HG03280 (cell line): ENCODE measurements around the gene TNS1.

ENCODE experiments used
- ATAC-seq: cut with Tn5 transposase; IDR thresholded peaks from one replicate; pipeline ENCODE4 v1.9.1; 2021; ENCODE audit warnings: mild to moderate bottlenecking, moderate library complexity; ENCODE audit not compliant: unreplicated experiment

The TNS1 gene

DNA sequence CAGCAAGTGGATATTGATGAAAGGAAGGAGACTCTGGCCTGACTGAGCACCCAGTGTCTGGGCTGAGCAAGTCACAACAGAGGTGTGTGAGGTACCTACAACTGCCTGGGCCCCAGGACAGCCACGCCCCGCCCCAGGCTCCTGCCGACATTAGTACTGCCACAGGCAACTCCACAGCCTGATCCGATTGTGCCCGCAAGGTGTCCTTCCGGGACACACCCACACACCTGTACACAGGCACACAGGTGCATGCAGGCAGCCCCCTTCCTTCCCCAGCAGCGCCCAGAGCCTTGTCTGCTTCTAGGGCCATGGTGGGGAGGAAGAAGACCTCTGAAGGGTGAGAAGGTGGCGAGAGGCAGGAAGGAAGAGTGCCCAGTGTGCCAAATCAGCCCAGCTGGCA lies 83.6 kb downstream of the TNS1 start:
- ATAC-seq, result no peak

DNA sequence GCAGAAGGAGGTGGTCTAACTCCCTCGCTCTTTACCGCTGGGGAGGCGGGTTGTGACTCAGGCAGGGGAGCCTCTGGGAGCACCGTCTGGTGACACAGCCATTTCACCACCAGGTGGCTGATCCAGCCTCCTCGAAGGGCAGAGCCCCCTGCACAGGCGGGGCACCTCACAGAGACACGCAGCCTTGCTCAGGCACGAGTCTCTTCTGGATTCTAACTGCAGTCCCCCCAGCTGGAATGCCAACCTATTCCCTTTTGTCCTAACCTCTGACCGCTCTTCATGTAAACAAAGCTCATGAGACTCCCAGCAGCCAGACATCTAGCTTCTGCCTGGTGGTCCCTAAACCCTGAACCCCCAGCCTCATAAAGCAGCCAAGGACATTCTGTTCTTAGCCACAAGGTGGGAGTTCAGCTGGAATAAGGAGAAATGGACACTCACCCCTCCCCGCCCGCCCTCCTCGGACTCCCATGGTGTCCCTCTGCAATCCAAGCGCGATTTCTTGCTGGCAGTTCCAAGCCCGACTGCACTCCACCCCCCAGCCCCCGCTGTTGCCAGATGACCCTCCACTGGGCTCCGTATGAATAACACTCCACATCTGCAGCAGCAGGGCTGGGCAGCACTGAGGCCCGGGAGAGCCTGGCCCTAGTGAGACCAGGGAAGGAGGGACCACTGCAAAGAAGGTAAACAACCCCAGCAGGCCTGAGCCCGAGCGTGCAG lies 84.3 kb downstream of the TNS1 start:
- ATAC-seq, result no peak

GRCh38 chr2:217916504-217917254 lies 86.1 kb downstream of the TNS1 start:
- ATAC-seq, result no peak

DNA sequence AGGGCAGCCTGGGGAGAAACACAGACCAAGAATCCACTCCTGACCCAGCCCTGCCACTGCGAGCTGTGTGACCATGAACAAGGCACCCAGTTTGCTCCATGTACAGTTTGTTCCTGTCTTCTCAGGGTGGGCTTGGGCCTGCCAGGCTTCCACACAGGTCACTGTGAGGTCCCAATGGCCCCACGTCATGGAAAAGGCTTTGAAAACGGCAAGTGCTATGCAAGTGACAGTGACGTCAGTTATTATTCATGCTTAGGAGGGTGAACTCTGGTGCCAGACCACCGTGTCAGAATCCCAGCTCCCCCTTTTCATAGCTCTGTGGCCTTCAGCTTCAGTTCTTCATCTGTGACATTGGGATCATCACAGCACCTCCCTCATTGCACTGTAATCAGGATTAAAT lies 87.1 kb downstream of the TNS1 start:
- no peak for ATAC-seq

GRCh38 chr2:217914878-217915277 lies 87.9 kb downstream of the TNS1 start:
- ATAC-seq, result no peak

GRCh38 chr2:217914078-217914477 lies 88.7 kb downstream of the TNS1 start:
- no peak for ATAC-seq

DNA sequence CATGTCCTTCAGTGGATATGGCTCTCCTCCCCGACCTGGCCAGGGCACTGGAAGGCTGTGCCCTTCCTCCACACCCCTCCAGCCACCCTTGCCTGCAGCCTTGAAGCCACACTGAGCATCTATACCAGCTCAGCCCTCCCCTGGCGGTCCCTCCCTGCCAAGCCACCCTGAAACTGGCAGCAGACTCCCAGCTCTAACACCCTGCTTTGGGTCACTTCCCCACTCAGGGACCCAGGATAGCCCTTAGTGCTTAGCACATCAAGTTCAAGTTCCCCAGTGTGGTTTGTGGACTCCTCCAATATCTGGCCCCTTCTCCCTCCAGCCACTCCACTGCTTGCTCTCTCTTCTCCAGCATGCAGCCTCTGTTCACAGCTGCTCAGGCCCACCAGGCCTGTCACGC lies 89.4 kb downstream of the TNS1 start:
- no peak for ATAC-seq

GRCh38 chr2:217912098-217913024 lies 90.4 kb downstream of the TNS1 start:
- ATAC-seq, result no peak

DNA sequence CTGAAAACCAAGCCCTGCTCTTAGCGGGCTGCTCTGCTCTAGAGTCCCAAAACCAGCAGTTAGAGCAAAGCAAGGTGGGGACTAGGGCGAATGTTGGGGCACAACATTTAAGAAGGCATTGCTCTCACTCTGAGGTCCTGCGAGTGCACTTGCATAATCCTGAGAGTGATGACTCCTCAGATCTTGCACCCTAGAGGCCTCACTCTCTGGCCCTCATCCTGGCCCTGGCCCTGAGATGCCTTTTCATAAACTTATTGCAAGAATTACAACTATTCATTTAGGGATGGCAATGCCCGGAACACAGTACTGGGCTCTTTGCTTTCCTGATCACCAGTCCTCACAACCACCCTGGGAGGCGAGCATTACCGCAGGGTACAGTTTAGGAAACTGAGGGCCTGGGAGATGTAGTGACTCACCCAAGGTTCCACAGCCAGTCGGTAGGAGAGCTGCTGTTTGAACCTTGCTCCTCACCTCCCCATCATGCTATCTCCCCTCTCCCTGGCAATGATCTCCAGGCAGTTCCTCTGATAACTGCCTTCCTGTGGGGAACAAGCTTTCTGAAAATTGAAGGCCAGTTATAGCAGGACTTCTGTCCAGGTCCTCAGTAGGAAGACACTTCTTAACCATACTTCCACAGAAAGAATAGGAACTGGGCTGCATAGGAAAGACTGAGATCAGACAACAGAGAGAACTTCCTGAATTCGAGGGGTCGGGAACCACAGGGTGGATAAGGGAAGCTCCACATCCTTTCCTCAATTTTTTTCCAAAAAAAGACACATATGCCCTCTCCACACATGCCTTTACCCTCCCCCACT lies 91.3 kb downstream of the TNS1 start:
- ATAC-seq, result no peak

- no peak for ATAC-seq
Measured at GRCh38 chr2:217910875-217911212, 92.0 kb downstream of the TNS1 start.

- no peak for ATAC-seq
Measured at GRCh38 chr2:217909156-217909820, 93.5 kb downstream of the TNS1 start.

DNA sequence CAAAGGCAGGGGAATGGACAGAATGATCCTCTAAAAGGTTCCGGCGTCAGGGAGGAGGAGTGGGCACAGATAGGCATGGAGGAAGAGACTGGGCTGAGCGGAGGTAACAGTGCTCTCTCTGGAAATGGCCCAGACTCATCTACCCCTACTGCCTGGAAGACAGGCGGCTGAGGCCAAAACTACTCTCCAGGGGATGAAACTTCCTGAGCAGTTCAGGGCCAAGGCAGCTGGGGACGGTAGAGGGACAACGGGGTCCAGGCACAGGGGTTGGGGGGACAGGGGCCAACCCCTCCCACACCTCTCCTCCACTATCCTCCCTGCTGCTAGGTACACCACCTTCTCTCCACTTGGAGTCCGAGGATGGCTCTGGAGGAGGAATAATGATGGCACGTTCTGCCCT lies 94.3 kb downstream of the TNS1 start:
- ATAC-seq, result no peak

DNA sequence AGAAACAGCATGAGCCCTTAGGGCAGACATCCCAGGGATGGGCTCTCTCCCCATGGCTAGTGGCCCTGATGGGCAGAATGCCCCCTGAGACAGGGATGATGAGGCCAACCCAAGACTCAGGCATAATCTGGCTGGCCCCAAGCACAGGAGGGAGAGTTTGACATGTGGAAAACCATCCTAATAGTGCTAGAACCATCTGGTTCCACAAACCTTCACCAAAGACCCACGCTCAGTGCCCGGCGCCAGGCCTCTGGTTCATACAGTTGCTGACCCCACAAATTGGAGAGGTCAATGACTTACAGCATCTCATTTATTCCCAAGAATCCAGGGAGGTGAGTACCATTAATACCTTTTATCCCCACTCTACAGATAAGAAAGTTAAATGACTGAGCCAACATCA lies 95.5 kb downstream of the TNS1 start:
- no peak for ATAC-seq

GRCh38 chr2:217906798-217907197 lies 96.0 kb downstream of the TNS1 start:
- no peak for ATAC-seq

DNA sequence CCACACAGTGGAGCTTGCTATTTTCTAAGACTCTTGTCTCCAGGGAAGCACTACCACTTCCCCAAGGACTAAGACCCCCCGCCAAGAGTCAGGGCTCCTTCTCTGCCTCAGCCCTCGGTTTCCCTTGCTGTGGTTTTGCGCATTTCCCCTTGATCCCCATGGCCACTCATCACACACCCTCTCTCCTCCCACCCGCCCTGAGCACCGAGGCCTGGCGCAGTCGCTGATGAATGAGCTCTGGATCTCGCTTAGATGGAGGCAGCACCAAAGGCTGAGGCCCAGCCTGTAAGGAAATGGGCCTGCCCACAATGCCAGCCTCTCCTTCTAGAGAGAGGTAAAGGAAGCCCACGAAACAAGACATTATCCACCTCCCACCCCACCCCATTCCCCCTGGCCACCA lies 96.9 kb downstream of the TNS1 start:
- no peak for ATAC-seq

DNA sequence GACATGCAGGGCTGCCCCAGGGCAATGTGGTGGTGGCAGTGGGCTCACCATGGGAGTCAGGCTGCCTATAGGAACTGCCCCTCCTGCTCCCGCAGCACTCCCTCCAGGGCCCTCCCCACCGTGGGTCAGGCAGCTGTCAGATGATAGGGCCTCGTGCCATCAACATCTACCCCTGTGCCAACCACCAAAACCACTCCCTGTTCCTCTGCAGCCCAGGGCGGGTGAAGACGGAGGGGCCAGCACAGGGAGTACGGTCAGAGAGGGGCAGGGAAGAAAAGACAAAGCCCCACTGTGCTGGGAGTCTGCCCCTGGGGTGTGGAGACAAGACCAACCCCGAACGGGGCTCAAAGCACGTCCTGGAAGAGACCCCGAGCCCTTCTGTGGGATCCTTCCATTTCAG lies 97.4 kb downstream of the TNS1 start:
- ATAC-seq, result no peak

DNA sequence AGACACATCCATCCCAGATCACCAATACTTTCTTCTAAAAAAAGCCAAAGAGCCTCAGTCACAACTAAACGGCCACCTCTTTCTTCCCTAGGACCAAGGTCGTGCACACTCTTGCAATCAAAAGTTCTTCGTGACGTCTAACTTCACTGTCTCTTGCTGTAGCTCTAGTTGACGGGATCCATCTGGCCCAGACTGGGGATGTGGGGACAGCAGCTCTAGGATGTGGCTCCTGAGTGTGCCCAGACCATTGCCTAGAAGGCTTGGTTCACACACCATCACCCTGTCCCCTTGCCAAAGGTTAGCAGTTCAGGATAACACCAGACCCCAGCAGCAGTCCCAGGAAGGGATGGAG lies 98.2 kb downstream of the TNS1 start:
- no peak for ATAC-seq

DNA sequence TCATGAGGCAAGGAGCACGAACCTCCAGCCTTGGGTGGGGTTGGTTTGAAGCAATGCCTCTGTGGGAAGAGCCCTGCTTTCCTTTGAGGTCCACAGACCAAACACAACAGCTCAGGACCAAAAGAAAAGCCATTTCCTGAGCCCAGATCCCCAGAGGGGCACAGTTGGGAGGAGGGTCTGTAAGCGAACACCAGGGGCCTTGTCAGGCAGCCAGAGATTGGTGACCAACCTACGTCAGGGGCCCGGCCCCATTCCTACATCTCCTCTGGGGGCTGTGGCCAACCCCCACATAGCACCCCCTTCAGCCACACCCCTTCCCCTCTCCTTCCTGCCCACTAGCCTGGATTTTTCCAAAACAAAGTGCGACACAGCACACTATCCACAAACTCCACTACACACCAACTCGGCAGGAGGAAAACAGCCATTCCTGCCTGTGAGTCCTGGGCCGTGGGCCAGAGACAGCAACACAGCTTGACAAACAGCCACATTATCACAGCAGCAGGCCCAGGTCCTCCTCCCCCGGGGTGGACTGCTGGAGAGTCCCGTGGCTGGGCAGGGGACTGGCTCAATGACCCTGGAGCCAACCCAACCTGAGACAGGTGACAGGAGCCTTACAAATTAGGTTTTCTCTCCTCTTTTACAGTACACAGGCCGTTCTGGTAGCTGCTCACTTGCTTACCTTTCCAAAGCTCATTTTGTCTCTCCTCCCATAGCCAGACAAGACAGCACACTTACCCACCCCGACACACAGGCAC lies 98.8 kb downstream of the TNS1 start:
- ATAC-seq, result no peak

GRCh38 chr2:217903142-217903858 lies 99.5 kb downstream of the TNS1 start:
- no peak for ATAC-seq
